SHP77 (cell line): ENCODE results near the gene SKAP2.

ENCODE experiments used
- DNase-seq, 2 experiments: peaks; one replicate each; lab custom pipeline; 2025; lab: John Stamatoyannopoulos, UW

The SKAP2 gene

GRCh38 chr7:26777385-26777784 is 87.0 kb downstream of the SKAP2 start:
- DNase-seq = no peak

GRCh38 chr7:26760501-26760900 is 103.9 kb downstream of the SKAP2 start:
- no peak for DNase-seq

GRCh38 chr7:26759108-26759507 is 105.3 kb downstream of the SKAP2 start:
- no peak for DNase-seq

GRCh38 chr7:26743205-26743604 is 121.2 kb downstream of the SKAP2 start:
- no peak for DNase-seq

GRCh38 chr7:26735976-26736600 is 128.3 kb downstream of the SKAP2 start:
- no peak for DNase-seq

GRCh38 chr7:26729150-26729775 is 135.1 kb downstream of the SKAP2 start:
- no peak for DNase-seq

GRCh38 chr7:26726051-26726450 is 138.3 kb downstream of the SKAP2 start:
- no peak for DNase-seq

- no peak for DNase-seq
Measured at GRCh38 chr7:26724795-26725194, 139.6 kb downstream of the SKAP2 start.

- DNase-seq = no peak
Measured at GRCh38 chr7:26723129-26723528, 141.3 kb downstream of the SKAP2 start.

GRCh38 chr7:26721450-26721849 is 142.9 kb downstream of the SKAP2 start:
- no peak for DNase-seq

- DNase-seq = no peak
Measured at GRCh38 chr7:26718063-26718462, 146.3 kb downstream of the SKAP2 start.

- no peak for DNase-seq
Measured at GRCh38 chr7:26714438-26714837, 150.0 kb downstream of the SKAP2 start.

- no peak for DNase-seq
Measured at GRCh38 chr7:26714006-26714405, 150.4 kb downstream of the SKAP2 start.

GRCh38 chr7:26709210-26709990 is 155.0 kb downstream of the SKAP2 start:
- DNase-seq = no peak

- DNase-seq = peak; percentile 82 to 83
Measured at GRCh38 chr7:26705567-26705966, 158.8 kb downstream of the SKAP2 start.

- DNase-seq = no peak
Measured at GRCh38 chr7:26704786-26705185, 159.6 kb downstream of the SKAP2 start.

- DNase-seq = no peak
Measured at GRCh38 chr7:26704036-26704435, 160.4 kb downstream of the SKAP2 start.

GRCh38 chr7:26700893-26701292 is 163.5 kb downstream of the SKAP2 start:
- no peak for DNase-seq

GRCh38 chr7:26700386-26700785 is 164.0 kb downstream of the SKAP2 start:
- DNase-seq = no peak

- DNase-seq = no peak
Measured at GRCh38 chr7:26699766-26700165, 164.6 kb downstream of the SKAP2 start.

- DNase-seq = no peak
Measured at GRCh38 chr7:26698806-26699205, 165.6 kb downstream of the SKAP2 start.

- no peak for DNase-seq
Measured at GRCh38 chr7:26698194-26698593, 166.2 kb downstream of the SKAP2 start.

- DNase-seq = no peak
Measured at GRCh38 chr7:26696978-26697377, 167.4 kb downstream of the SKAP2 start.
